Lower leg skin (tissue), 4 donors: ENCODE data around the gene ANKS1A. TPM values are rescaled to one million over a fixed set of nuclear protein-coding genes. Genes with fewer than 3 reads are reported as not detected.

Source experiments
- DNase-seq, 2 donors: peaks; one replicate each; pipeline ENCODE4 v3.0.0-alpha.2; 2019; ENCODE audit warnings: low spot score in 2 of 2
- H3K4me3 ChIP-seq: fragments of 200-600 bp; sonication (generic); 2 replicates; pipeline ENCODE4 v1.5.1; 2017; ENCODE audit warnings: mild to moderate bottlenecking, low read depth; ENCODE audit not compliant: poor library complexity, severe bottlenecking
- POLR2A ChIP-seq, 2 donors: fragments of 450-650 bp; IDR thresholded peaks; one replicate each; pipeline ENCODE4 v1.6.1; 2016 to 2017; ENCODE audit warnings: antibody characterized with exemption in 2 of 2, mild to moderate bottlenecking in 1 of 2, moderate library complexity in 1 of 2
- WGBS, 2 donors: methylation state at CpG; one replicate each; pipeline ENCODE4 v1.1.5; 2018; 5-methylcytosine and 5-hydroxymethylcytosine counted together
- intact Hi-C: fragments of 100-400 bp; cut with DNase I; formaldehyde crosslinking; loops from one replicate; pipeline ENCODE4 v1.15.0; 2023; ENCODE audit warnings: low total_unique reads
- total RNA-seq, 4 donors: library from RNA; depleted of rRNA; stranded (reverse); fragments of >200 nt; gene quantifications; one replicate each; pipeline ENCODE4 v1.1.0, GENCODE V29; 2016
- TF ChIP-seq, protein P1 (sequence below), 3 donors: fragments of 450-650 bp; IDR thresholded peaks; one replicate each; pipeline ENCODE4 v1.5.1; 2016; ENCODE audit warnings: antibody characterized with exemption in 3 of 3, mild to moderate bottlenecking in 3 of 3, moderate library complexity in 2 of 3

The ANKS1A gene
- total RNA-seq, 4 donors from 2014 or later, result 22.9 to 27.8 (median 25.3) TPM

- DNase-seq, result no peak
- intact Hi-C loops, result no loop called here
- H3K4me3 ChIP-seq, result no peak overlapping the region
- TF ChIP-seq POLR2A (IDR thresholded peaks at IDR 0.05), result no peak
- TF ChIP-seq, protein P1, sequence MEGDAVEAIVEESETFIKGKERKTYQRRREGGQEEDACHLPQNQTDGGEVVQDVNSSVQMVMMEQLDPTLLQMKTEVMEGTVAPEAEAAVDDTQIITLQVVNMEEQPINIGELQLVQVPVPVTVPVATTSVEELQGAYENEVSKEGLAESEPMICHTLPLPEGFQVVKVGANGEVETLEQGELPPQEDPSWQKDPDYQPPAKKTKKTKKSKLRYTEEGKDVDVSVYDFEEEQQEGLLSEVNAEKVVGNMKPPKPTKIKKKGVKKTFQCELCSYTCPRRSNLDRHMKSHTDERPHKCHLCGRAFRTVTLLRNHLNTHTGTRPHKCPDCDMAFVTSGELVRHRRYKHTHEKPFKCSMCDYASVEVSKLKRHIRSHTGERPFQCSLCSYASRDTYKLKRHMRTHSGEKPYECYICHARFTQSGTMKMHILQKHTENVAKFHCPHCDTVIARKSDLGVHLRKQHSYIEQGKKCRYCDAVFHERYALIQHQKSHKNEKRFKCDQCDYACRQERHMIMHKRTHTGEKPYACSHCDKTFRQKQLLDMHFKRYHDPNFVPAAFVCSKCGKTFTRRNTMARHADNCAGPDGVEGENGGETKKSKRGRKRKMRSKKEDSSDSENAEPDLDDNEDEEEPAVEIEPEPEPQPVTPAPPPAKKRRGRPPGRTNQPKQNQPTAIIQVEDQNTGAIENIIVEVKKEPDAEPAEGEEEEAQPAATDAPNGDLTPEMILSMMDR (IDR thresholded peaks at IDR 0.05), result no peak
- 88 to 91% methylated on average over 2 of the region's 2 CpGs for WGBS, 2 donors
Measured at GRCh38 chr6:35007016-35007415, 118.0 kb downstream of the ANKS1A start.

- no peak for TF ChIP-seq POLR2A (IDR thresholded peaks at IDR 0.05)
- TF ChIP-seq, protein P1 (IDR thresholded peaks at IDR 0.05), result no peak
- 79 to 89% methylated on average over 7 of the region's 7 CpGs for WGBS, 2 donors
- H3K4me3 ChIP-seq, result no peak overlapping the region
- no peak for DNase-seq
- intact Hi-C loops, result no loop called here
Measured at GRCh38 chr6:35008858-35009257, 119.8 kb downstream of the ANKS1A start.

- WGBS, 2 donors, result 54 to 55% methylated on average over 4 of the region's 4 CpGs
- intact Hi-C loops, result loop anchor here (5.0 kb wide), 1 partner anchor 876 kb away; no protein-coding TSS in a partner anchor
- TF ChIP-seq, protein P1 (IDR thresholded peaks at IDR 0.05), result no peak
- no peak for TF ChIP-seq POLR2A (IDR thresholded peaks at IDR 0.05)
- H3K4me3 ChIP-seq, result no peak overlapping the region
- DNase-seq, result no peak
Measured at GRCh38 chr6:35011096-35012041, 122.3 kb downstream of the ANKS1A start.

GRCh38 chr6:35013701-35014100 is 124.6 kb downstream of the ANKS1A start:
- TF ChIP-seq, protein P1 (IDR thresholded peaks at IDR 0.05), result no peak
- no peak for TF ChIP-seq POLR2A (IDR thresholded peaks at IDR 0.05)
- DNase-seq, result no peak
- no peak overlapping the region for H3K4me3 ChIP-seq
- intact Hi-C loops, result loop anchor here (5.0 kb wide), 1 partner anchor 874 kb away; no protein-coding TSS in a partner anchor
- WGBS, 2 donors, result 81 to 84% methylated on average over 6 of the region's 6 CpGs

- no peak for DNase-seq
- H3K4me3 ChIP-seq, result no peak overlapping the region
- intact Hi-C loops, result loop anchor here (5.0 kb wide), 1 partner anchor 873 kb away; no protein-coding TSS in a partner anchor
- TF ChIP-seq POLR2A (IDR thresholded peaks at IDR 0.05), result no peak
- TF ChIP-seq, protein P1 (IDR thresholded peaks at IDR 0.05), result no peak
- 44 to 51% methylated on average over 1 of the region's 1 CpG for WGBS, 2 donors
Measured at GRCh38 chr6:35014341-35014740, 125.3 kb downstream of the ANKS1A start.
